HCT116 (cell line): ENCODE measurements around the gene HS6ST3. TPM values are rescaled to one million over a fixed set of nuclear protein-coding genes. Genes with fewer than 3 reads are reported as not detected.

Experiments used
- ATAC-seq: fragments of 200-7000 bp; cut with Tn5 transposase; 2 replicates; pipeline ENCODE4 v1.9.1; 2020; ENCODE audit warnings: mild to moderate bottlenecking, moderate library complexity
- BruUV-seq: library from RNA; stranded (reverse); fragments of 400-500 nt; replicated peaks from 2 replicates; lab custom pipeline; 2021; lab: Mats Ljungman, UMichigan
- CTCF ChIA-PET: fragments of 300-600 bp; sonication (Branson Sonifier 250); formaldehyde crosslinking; loops from one replicate; lab custom pipeline; 2021; ENCODE audit warnings: antibody characterized with exemption; lab: Charles Lee
- POLR2A ChIA-PET: fragments of 300-600, 350-600 bp; sonication (Branson Sonifier 250); formaldehyde crosslinking; loops from one replicate; lab custom pipeline; 2021; ENCODE audit warnings: antibody characterized with exemption; lab: Charles Lee
- RAD21 ChIA-PET, 2 experiments: fragments of 300-600 bp; sonication (Branson Sonifier 250); formaldehyde crosslinking; loops; one replicate each; lab custom pipeline; 2023; ENCODE audit warnings: low total read pairs in 2 of 2; ENCODE audit not compliant: uncharacterized antibody in 2 of 2, unreplicated experiment in 2 of 2, low non-redundant PET in 1 of 2; lab: Charles Lee
- DNase-seq: peaks from one replicate; pipeline ENCODE4 v3.0.0-alpha.2; 2010; ENCODE audit warnings: low read depth, low spot score
- H2AFZ ChIP-seq: fragments of 200-600 bp; shearing (Covaris generic), sonication (generic); 2 replicates; pipeline ENCODE4 v1.6.1; 2017; ENCODE audit warnings: low read depth, mixed run types, mixed read lengths, antibody characterized with exemption, low read length; ENCODE audit not compliant: poor library complexity, severe bottlenecking
- H3K27ac ChIP-seq: 2 replicates; pipeline ENCODE4 v1.5.1; 2012; ENCODE audit warnings: low read depth, low read length
- H3K27me3 ChIP-seq: fragments of 200-600 bp; sonication (generic); 2 replicates; pipeline ENCODE4 v1.6.1; 2016; ENCODE audit warnings: mixed run types, low read length, mixed read lengths; ENCODE audit not compliant: insufficient read depth
- H3K36me3 ChIP-seq, 2 experiments: fragments of 200-500 bp in 1 of 2; fragments of 200-600 bp in 1 of 2; sonication (Bioruptor generic) in 1 of 2; sonication (generic) in 1 of 2; 2 replicates each; pipeline versions ENCODE4 v1.5.1 to v1.6.1; 2014 to 2016; ENCODE audit warnings: low read length in 2 of 2, inconsistent platforms in 1 of 2, mixed read lengths in 1 of 2, mixed run types in 1 of 2; ENCODE audit not compliant: insufficient read depth in 2 of 2, control insufficient read depth in 1 of 2
- H3K4me1 ChIP-seq, 2 experiments: fragments of 200-600 bp in 1 of 2; sonication (generic) in 1 of 2; 2 replicates each; pipeline versions ENCODE4 v1.5.1 to v1.6.1; 2012 to 2017; ENCODE audit warnings: low read length in 2 of 2, inconsistent platforms in 1 of 2, mild to moderate bottlenecking in 1 of 2, mixed read lengths in 1 of 2, mixed run types in 1 of 2, moderate library complexity in 1 of 2; ENCODE audit not compliant: insufficient read depth in 2 of 2, control insufficient read depth in 1 of 2
- H3K4me2 ChIP-seq: fragments of 200-600 bp; sonication (generic); 2 replicates; pipeline ENCODE4 v1.6.1; 2017; ENCODE audit warnings: mixed run types, low read length, mixed read lengths
- H3K4me3 ChIP-seq, 2 experiments: fragments of 200-600 bp in 1 of 2; sonication (generic) in 1 of 2; replicated peaks in 1 of 2; 2 replicates each; pipeline ENCODE4 v1.5.1; 2011 to 2016; ENCODE audit warnings: low read length in 2 of 2, control low read depth in 1 of 2, low read depth in 1 of 2, mild to moderate bottlenecking in 1 of 2, mixed read lengths in 1 of 2, mixed run types in 1 of 2
- H3K79me2 ChIP-seq: fragments of 200-600 bp; sonication (generic); 2 replicates; pipeline ENCODE4 v1.6.1; 2017; ENCODE audit warnings: mild to moderate bottlenecking, mixed run types, low read length, moderate library complexity, mixed read lengths; ENCODE audit not compliant: insufficient read depth
- H3K9ac ChIP-seq: fragments of 200-600 bp; sonication (generic); 2 replicates; pipeline ENCODE4 v1.6.1; 2016; ENCODE audit warnings: low read length, mixed read lengths
- H3K9me2 ChIP-seq: fragments of 200-600 bp; sonication (generic), shearing (Covaris generic); 2 replicates; pipeline ENCODE4 v1.6.1; 2017; ENCODE audit warnings: mixed run types, mild to moderate bottlenecking, moderate library complexity; ENCODE audit not compliant: insufficient read depth
- H3K9me3 ChIP-seq, 2 experiments: fragments of 200-500 bp in 1 of 2; fragments of 200-600 bp in 1 of 2; sonication (Bioruptor generic) in 1 of 2; sonication (generic) in 1 of 2; 2 replicates each; pipeline ENCODE4 v1.6.1; 2014 to 2017; ENCODE audit warnings: low read length in 2 of 2, mixed read lengths in 2 of 2, inconsistent platforms in 1 of 2, low read depth in 1 of 2, mild to moderate bottlenecking in 1 of 2, mixed run types in 1 of 2, moderate library complexity in 1 of 2; ENCODE audit not compliant: control insufficient read depth in 1 of 2, insufficient read depth in 1 of 2
- H4K20me1 ChIP-seq: fragments of 200-600 bp; sonication (generic), shearing (Covaris generic); 2 replicates; pipeline ENCODE4 v1.6.1; 2017; ENCODE audit warnings: mixed run types, mild to moderate bottlenecking, moderate library complexity; ENCODE audit not compliant: insufficient read depth
- CEBPB ChIP-seq: IDR thresholded peaks from 2 replicates; pipeline ENCODE4 v1.6.1; 2012; ENCODE audit warnings: low read depth
- EGR1 ChIP-seq: IDR thresholded peaks from 2 replicates; pipeline ENCODE4 v1.6.1; 2012; ENCODE audit warnings: low read depth
- EZH2 ChIP-seq: fragments of 200-600 bp; sonication (generic); IDR thresholded peaks from 2 replicates; pipeline ENCODE4 v1.6.1; 2017; ENCODE audit warnings: antibody characterized with exemption, mixed run types
- EZH2phosphoT487 ChIP-seq: fragments of 200-600 bp; IDR thresholded peaks from 2 replicates; pipeline ENCODE4 v1.6.1; 2018; ENCODE audit warnings: antibody characterized with exemption, borderline replicate concordance
- POLR2A ChIP-seq: IDR thresholded peaks from 2 replicates; pipeline ENCODE4 v1.7.0; 2011; ENCODE audit warnings: borderline replicate concordance; ENCODE audit not compliant: insufficient read depth, insufficient read length; ENCODE audit errors: extremely low read depth
- RAD21 ChIP-seq: IDR thresholded peaks from 2 replicates; pipeline ENCODE4 v1.6.1; 2012; ENCODE audit warnings: low read depth, mild to moderate bottlenecking
- SP1 ChIP-seq: IDR thresholded peaks from 2 replicates; pipeline ENCODE4 v1.6.1; 2012; ENCODE audit warnings: low read depth
- SRF ChIP-seq: IDR thresholded peaks from 2 replicates; pipeline ENCODE4 v1.6.1; 2012; ENCODE audit warnings: low read depth
- ZNF274 ChIP-seq: fragments of 200-500 bp; sonication (Bioruptor generic); IDR thresholded peaks from 2 replicates; pipeline ENCODE4 v1.6.1; 2014; ENCODE audit warnings: mild to moderate bottlenecking, low read depth, low read length, inconsistent platforms
- intact Hi-C: fragments of 100-400 bp; cut with micrococcal nuclease; formaldehyde crosslinking; loops from 2 replicates; pipeline ENCODE4 v1.10.0; 2022
- total RNA-seq: library from RNA; stranded (reverse); gene quantifications from one replicate; pipeline ENCODE4 v1.2.1, GENCODE V29; 2021; ENCODE audit not compliant: unreplicated experiment
- TF ChIP-seq, protein P1 (sequence below): IDR thresholded peaks from 2 replicates; pipeline ENCODE4 v1.6.1; 2011; ENCODE audit warnings: mild to moderate bottlenecking, low read length, moderate library complexity; ENCODE audit not compliant: insufficient replicate concordance; ENCODE audit errors: extremely low read depth
- TF ChIP-seq, protein P2 (sequence below): IDR thresholded peaks from 2 replicates; pipeline ENCODE4 v1.6.1; 2012; ENCODE audit warnings: low read depth
- TF ChIP-seq, protein P3 (sequence below): IDR thresholded peaks from 2 replicates; pipeline ENCODE4 v1.6.1; 2012

Gene HS6ST3
- total RNA-seq, 1 experiment from 2014 or later = 0.10 TPM

DNA sequence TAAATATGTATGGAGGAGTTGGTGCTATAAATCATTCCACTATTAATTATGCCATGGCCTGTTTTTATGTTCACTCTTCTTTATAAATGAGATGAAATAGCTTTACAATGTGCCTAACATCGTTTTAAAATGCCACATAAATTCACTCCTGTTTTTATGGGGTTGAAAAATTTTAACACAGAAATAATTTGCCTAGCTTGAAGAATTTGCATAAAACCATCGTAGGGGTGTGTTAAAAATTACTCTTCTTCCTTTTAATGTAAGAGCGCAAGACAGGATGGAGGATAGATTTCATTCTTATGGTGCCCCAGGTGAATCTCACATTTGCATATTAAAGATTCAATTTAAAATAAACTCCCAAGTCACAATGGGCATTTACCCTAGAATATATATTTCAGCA is 456.6 kb downstream of the HS6ST3 start (continued):
- TF ChIP-seq EGR1 (no peak), CEBPB (no peak), EZH2 (no peak), POLR2A (no peak), SRF (no peak)
- TF ChIP-seq, all 23 proteins: peak for 0

DNA sequence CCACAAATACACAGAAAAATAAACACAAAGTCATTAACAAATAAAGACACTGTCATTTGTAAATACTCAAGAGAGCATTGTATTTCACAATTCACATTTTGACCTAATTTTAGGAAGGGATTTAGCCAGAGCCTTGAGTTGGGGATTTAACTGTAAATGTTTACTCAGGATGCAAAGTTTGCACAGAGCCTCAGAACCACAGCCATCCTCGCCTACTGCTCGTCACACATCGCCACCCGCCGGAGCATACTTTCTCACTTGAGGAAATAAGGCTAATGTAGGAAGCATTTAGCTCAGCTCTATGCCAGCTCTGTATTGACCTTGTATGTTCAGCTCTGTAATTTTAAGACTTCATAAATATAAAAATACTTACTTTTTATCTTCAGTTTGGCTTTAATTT is 461.6 kb downstream of the HS6ST3 start:
- DNase-seq (no peak), ATAC-seq (no peak)
- BruUV-seq = no TSS peak
- TF ChIP-seq SRF (no peak), EZH2phosphoT487 (no peak), ZNF274 (no peak), EZH2 (no peak), SP1 (no peak), RAD21 (no peak)
- TF ChIP-seq, protein P1, sequence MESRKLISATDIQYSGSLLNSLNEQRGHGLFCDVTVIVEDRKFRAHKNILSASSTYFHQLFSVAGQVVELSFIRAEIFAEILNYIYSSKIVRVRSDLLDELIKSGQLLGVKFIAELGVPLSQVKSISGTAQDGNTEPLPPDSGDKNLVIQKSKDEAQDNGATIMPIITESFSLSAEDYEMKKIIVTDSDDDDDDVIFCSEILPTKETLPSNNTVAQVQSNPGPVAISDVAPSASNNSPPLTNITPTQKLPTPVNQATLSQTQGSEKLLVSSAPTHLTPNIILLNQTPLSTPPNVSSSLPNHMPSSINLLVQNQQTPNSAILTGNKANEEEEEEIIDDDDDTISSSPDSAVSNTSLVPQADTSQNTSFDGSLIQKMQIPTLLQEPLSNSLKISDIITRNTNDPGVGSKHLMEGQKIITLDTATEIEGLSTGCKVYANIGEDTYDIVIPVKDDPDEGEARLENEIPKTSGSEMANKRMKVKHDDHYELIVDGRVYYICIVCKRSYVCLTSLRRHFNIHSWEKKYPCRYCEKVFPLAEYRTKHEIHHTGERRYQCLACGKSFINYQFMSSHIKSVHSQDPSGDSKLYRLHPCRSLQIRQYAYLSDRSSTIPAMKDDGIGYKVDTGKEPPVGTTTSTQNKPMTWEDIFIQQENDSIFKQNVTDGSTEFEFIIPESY = no peak
- TF ChIP-seq, protein P2, sequence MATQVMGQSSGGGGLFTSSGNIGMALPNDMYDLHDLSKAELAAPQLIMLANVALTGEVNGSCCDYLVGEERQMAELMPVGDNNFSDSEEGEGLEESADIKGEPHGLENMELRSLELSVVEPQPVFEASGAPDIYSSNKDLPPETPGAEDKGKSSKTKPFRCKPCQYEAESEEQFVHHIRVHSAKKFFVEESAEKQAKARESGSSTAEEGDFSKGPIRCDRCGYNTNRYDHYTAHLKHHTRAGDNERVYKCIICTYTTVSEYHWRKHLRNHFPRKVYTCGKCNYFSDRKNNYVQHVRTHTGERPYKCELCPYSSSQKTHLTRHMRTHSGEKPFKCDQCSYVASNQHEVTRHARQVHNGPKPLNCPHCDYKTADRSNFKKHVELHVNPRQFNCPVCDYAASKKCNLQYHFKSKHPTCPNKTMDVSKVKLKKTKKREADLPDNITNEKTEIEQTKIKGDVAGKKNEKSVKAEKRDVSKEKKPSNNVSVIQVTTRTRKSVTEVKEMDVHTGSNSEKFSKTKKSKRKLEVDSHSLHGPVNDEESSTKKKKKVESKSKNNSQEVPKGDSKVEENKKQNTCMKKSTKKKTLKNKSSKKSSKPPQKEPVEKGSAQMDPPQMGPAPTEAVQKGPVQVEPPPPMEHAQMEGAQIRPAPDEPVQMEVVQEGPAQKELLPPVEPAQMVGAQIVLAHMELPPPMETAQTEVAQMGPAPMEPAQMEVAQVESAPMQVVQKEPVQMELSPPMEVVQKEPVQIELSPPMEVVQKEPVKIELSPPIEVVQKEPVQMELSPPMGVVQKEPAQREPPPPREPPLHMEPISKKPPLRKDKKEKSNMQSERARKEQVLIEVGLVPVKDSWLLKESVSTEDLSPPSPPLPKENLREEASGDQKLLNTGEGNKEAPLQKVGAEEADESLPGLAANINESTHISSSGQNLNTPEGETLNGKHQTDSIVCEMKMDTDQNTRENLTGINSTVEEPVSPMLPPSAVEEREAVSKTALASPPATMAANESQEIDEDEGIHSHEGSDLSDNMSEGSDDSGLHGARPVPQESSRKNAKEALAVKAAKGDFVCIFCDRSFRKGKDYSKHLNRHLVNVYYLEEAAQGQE = no peak
- TF ChIP-seq, protein P3, sequence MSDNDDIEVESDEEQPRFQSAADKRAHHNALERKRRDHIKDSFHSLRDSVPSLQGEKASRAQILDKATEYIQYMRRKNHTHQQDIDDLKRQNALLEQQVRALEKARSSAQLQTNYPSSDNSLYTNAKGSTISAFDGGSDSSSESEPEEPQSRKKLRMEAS = no peak
- no peaks in the 10 kb centered on the region for H3K36me3 ChIP-seq
- no peaks in the 10 kb centered on the region for H4K20me1 ChIP-seq
- H3K27me3 ChIP-seq = no peaks in the 10 kb centered on the region
- no peak overlapping the region for H3K9ac ChIP-seq
- H3K4me2 ChIP-seq = no peak overlapping the region
- H3K9me3 ChIP-seq = no peaks in the 10 kb centered on the region
- H3K9me2 ChIP-seq = no peaks in the 10 kb centered on the region
- H2AFZ ChIP-seq = no peak overlapping the region
- intact Hi-C loops = no loop called here
- H3K27ac ChIP-seq = no peak overlapping the region
- no peaks in the 10 kb centered on the region for H3K79me2 ChIP-seq
- H3K4me1 ChIP-seq = no peaks in the 10 kb centered on the region
- ChIA-PET POLR2A (no interaction called here), RAD21 (no interaction called here), CTCF (no interaction called here)
- H3K4me3 ChIP-seq = no peak overlapping the region
